ENCODE data around the gene ARHGAP30. TPM values are rescaled to one million over a fixed set of nuclear protein-coding genes. Genes with fewer than 3 reads are reported as not detected.

The ARHGAP30 gene
- total and polyA plus RNA-seq, 12 donors, result 1.2 to 16.4 (median 1.9) TPM

- Histone ChIP-seq H3K4me3 (peak overlapping the region in 7 of 10 donors; percentile 8 to 43 (median 29)), H3K9me3 (no peaks in the 10 kb centered on the region), H3K36me3 (no peaks in the 10 kb centered on the region), H3K4me1 (peaks cover 0 to 62% (median 28%) of the 10 kb centered on the region in 9 donors), H3K27ac (peak overlapping the region; percentile 80 to 95 (median 86)), H3K27me3 (no peaks in the 10 kb centered on the region)
- intact Hi-C loops (cut with DNase I), result no loop called here
- ATAC-seq (peak; percentile 91 to 97 (median 96)), DNase-seq (peak; percentile 70 to 90)
- 39 to 43% methylated on average over 15 of the region's 15 CpGs for WGBS, 2 donors
- TF ChIP-seq CTCF (IDR thresholded peaks at IDR 0.05), result no peak
Measured at GRCh38 chr1:161013488-161014230, 56.0 kb downstream of the ARHGAP30 start.

GRCh38 chr1:161013131-161013487, 56.6 kb downstream of the ARHGAP30 start:
- peaks cover 0 to 59% (median 24%) of the 10 kb centered on the region in 9 donors for H3K4me1 ChIP-seq
- H3K27me3 ChIP-seq, result no peaks in the 10 kb centered on the region
- TF ChIP-seq CTCF (IDR thresholded peaks at IDR 0.05), result no peak
- H3K4me3 ChIP-seq, result peak overlapping the region in 6 of 10 donors; percentile 21 to 43 (median 30)
- intact Hi-C loops (cut with DNase I), result no loop called here
- no peaks in the 10 kb centered on the region for H3K9me3 ChIP-seq
- no peaks in the 10 kb centered on the region for H3K36me3 ChIP-seq
- ATAC-seq, result peak in 2 of 8 donors; percentile 23 to 36
- peak overlapping the region; percentile 80 to 95 (median 86) for H3K27ac ChIP-seq
- no peak for DNase-seq

GRCh38 chr1:161012420-161012819, 57.3 kb downstream of the ARHGAP30 start:
- TF ChIP-seq CTCF (IDR thresholded peaks at IDR 0.05), result no peak
- DNase-seq (no peak), ATAC-seq (no peak)
- H3K4me3 ChIP-seq, result no peak overlapping the region
- no peaks in the 10 kb centered on the region for H3K9me3 ChIP-seq
- peaks cover 0 to 52% (median 20%) of the 10 kb centered on the region in 9 donors for H3K4me1 ChIP-seq
- no peaks in the 10 kb centered on the region for H3K36me3 ChIP-seq
- 90 to 95% methylated on average over 3 of the region's 3 CpGs for WGBS, 2 donors
- intact Hi-C loops (cut with DNase I), result no loop called here
- no peaks in the 10 kb centered on the region for H3K27me3 ChIP-seq
- H3K27ac ChIP-seq, result peak overlapping the region in 7 of 10 donors; percentile 81 to 95 (median 87)

GRCh38 chr1:161009602-161010211, 60.0 kb downstream of the ARHGAP30 start:
- H3K27ac ChIP-seq, result no peak overlapping the region
- WGBS, 2 donors, result 85 to 86% methylated on average over 7 of the region's 7 CpGs
- no peaks in the 10 kb centered on the region for H3K27me3 ChIP-seq
- no peak for TF ChIP-seq CTCF (IDR thresholded peaks at IDR 0.05)
- intact Hi-C loops (cut with DNase I), result no loop called here
- H3K36me3 ChIP-seq, result no peaks in the 10 kb centered on the region
- no peak for ATAC-seq
- no peak for DNase-seq
- H3K4me3 ChIP-seq, result no peak overlapping the region
- H3K9me3 ChIP-seq, result no peaks in the 10 kb centered on the region
- peaks cover 0 to 37% (median 16%) of the 10 kb centered on the region in 9 donors for H3K4me1 ChIP-seq
